Pulmonary artery endothelial cell (primary cell): ENCODE measurements around the gene NISCH. TPM values are rescaled to one million over a fixed set of nuclear protein-coding genes. Genes with fewer than 3 reads are reported as not detected.

Experiments
- DNase-seq: peaks from one replicate; pipeline ENCODE4 v3.0.0-alpha.2; 2011; ENCODE audit warnings: low read depth, low spot score
- total RNA-seq: library from RNA; depleted of rRNA; stranded (reverse); fragments of >200 nt; gene quantifications from 2 replicates; pipeline ENCODE4 v1.2.3, GENCODE V29; 2014

NISCH gene
- total RNA-seq, 1 donor from 2014 or later: 57.2 TPM

DNA sequence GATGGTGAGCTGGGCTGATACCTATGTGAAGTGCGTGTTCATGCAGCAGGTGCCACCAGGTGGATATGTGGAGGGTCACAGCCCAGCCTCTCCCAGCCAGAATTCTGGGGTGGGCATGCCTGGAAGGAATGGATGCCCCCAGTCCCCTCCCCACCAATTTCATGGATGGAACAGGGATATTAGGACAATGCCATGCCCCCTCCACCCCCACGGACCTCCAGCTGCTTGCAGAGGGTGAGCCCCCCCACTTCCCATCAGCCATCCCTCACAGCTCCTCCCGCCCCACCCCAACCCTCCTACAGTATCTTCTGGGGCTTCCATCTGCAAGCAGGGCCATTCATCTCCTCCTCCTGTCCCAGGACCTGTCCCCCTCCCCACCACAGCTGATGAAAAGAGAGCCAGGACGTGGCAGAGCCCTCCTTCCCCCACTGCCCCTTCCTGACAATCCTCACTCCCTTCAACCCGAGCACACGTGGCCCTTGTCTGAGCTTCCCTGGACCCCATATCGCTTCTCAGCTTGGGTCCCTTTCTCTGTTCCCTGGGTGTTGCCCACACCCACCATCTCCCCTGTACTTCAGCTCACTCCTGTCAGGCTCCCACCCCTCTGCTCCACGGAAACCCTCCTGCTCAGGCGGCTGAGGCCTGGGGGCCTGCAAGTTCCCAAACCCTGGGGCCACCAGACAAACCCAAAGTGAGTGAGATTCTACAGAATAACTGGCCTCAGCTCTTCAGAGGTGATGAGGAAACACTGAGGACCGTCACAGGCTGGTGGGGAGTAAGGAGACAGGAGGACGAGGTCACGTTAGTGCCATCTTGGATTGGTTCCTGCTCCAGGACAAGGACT is 7.7 kb upstream of the NISCH start:
- DNase-seq: no peak

DNA sequence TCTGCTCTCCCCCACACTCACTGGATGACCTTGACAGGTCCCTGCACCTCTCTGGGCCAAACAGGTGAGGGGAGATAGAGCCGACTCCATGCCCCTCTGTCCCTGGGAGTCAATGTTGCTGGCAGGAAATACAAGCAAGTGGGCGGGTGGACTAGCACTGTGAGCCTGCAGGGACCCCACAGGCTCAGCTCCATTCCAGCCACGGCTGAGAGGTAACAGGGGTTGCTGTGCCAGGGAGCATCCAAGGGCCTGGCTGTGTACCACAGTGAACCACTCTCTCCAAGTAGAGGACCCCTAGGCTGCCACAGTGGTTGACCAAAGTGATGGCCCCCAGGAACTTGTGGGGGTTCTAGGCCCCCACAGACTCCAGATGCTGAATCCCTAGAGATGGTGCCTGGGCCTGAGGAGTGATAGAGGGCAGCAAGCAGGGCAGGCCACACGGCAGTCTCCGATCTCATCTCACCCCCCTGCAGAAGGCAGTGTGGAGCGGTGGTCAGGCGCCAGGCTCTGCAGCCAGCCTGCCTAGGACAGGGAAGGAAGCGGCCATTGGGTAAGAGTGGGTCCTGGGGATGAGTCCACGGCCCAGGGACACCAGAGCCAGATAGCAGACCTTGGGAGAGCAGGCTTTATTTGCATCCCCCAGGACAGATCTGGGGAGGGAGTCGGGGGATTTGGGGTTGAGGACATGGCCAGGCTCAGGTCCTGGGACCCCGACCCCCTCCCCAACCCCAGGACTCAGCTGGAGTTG is 4.7 kb upstream of the NISCH start:
- DNase-seq: no peak

DNA sequence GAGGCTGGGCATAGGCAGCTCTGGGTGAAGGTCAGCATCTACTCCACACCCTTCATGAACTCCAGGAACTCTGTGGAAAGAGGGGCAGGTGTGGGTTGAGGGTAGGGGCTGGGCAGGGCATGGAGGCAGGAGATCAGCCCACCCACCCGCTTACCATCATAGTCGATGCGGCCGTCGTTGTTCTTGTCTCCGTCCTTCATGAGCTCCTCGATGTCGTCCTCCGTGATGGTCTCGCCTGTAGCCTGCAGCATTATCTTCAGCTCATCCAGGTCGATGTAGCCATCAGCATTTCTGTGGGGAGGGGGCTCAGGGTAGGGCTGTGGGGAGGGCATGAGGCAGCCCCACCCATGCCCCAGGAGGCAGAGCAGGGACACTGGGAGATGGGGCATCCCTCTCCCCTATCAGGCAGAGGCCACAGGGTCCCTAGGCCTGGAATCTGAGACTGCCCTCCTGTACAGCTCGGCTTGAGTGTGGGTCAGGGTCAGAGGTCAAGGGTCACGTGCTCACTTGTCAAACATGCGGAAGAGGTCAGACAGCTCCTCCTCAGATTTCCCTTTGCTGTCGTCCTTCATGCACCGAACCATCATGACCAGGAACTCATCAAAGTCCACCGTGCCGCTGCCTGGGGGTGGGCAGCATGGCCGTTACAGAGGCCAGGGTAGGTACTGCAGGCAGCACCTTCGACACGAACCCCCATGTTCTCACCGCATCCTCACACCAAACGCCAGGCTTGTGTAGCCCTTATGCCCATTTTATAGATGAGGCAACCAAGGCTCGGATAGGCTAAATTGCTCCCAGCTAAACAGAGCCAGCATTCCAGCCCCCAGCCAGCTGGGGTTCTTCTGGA is 3.9 kb upstream of the NISCH start:
- no peak for DNase-seq

DNA sequence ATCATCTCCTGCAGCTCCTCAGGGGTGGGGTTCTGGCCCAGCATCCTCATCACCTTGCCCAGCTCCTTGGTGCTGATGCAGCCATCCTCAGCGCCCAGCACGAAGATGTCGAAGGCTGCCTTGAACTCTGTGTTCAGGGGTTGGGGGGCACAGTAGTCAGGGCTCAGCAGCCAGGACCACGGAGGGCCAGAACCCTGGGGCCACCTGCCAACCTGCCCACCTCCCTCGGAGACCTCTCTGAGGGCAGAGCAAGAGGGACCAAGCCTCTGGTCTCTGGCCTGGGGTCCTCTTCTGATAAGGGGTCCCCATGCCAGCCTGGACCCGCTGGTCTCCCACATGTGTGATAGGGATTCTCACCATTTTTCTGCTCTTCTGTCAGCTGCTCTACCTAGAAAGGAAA is 3.3 kb upstream of the NISCH start:
- DNase-seq: no peak

DNA sequence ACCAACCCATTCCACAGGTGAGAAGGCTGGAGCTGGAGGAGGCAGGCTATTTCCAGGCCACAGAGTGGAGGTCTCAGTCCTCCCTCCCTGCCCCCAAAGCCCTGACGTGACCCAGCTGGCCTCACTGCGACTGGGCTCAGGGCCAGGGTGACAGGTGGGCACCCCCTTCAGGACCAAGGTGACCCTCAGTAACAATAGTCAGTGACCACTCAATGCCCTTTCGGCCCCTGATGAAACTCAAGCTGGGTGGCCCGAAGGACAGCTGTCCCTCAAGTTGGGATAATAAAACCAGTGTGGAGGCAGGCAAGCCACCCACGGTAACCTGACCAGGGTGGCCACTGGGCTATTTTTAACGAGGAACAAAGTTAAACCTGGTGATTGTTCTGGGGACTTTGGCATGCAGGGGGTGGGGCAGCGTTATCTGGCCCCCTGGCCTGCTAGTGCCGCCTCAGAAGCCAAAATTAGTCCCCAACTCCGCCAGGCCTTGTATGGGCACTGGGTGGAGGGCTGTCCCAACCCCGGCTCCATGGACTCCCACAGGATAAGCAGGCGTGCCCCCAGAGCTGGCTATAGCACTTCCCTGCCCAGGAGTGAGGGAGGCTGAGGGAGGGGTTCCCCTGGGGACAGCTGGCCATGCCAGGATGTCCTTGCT is 2.7 kb upstream of the NISCH start:
- DNase-seq: no peak

DNA sequence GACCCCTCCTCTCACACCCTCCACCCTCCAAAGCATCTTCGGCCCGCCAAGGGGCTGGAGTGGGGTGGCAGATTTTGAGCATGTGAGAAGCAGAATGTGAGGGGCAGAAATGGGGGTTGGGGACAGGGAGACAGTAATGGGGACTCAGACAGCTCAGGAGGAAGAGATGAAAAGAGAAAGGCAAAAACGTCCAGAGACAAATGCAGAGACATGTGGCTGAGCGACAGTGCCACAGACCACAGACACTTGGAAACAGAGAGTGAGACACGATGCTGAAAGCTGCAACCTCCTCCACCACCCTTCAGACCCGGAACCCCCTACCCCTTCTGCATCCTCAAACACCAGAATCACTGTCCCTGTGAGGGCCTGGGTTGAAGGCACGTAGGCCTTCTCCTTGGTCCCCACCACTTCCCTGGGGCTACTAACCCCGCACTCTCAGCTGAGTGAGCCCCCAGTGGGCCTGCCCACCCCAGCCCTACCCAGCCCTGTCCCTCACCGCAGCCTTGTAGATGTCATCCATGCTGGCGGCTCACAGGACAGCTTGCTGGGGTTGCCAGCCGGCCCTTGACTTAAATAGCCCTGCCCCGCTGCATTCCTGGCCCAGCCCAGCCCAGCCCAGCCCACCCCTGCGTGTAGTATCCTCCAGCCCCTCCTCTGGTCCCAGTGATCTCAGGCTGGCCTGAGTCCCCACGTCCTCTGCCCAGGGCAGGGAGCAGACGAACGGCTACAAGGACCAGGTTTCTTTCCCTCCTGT is 1.7 kb upstream of the NISCH start, which contains the start of gene TNNC1:
TSS of gene TNNC1 (minus strand) at position 546 of the 754 bp plus-strand sequence. CDS start at position 520, 26 bp downstream.
- DNase-seq: no peak

DNA sequence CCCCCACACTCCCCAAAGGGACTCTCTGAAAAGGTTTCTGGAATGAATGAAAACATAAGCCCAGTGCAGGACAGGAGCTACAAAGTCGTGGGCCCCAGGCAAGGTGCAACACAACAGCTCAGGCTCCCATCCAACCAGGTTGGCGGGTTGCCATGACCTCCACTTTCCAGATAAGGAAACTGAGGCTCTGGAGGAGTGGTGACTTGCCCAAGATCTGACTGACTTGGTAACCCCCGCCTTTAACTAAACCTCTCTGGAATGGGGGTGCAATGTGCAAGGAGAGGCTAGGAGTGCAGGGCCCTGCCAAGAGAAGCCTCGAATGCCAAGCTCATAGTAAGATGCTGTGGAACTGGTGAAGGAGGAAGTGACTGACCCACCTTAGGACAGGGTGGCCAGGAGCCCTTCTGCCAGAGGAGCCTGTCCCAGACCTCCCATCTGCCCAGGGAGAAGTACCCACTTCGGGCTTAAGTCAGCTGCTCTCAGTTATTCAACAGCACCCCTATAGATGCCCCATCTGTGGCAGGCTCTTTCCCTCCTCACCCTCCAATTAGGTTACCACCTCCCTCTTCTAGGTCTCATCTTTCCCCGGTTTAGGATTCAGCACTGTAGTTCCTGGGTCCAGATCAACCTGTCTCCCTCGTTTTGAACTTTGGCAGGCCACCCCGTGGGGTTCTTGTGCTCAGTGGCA is 1.0 kb upstream of the NISCH start:
- no peak for DNase-seq

DNA sequence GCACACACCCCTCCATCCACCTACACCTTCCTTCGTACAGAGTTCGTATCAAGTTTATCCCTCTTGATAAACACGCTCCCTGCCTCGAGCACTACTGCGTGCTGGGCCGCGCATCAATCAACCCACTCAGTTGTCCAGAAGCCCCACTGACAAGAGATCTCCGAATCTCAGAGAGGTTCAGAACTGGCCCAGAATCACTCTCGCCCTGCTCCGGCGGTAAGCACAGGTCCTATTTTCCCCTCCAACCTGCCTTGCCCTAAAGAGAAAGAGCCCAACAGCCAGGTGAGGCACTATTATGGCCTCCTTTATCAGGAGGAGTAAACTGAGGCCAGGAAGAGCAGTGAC is 494 bp upstream of the NISCH start:
- no peak for DNase-seq

DNA sequence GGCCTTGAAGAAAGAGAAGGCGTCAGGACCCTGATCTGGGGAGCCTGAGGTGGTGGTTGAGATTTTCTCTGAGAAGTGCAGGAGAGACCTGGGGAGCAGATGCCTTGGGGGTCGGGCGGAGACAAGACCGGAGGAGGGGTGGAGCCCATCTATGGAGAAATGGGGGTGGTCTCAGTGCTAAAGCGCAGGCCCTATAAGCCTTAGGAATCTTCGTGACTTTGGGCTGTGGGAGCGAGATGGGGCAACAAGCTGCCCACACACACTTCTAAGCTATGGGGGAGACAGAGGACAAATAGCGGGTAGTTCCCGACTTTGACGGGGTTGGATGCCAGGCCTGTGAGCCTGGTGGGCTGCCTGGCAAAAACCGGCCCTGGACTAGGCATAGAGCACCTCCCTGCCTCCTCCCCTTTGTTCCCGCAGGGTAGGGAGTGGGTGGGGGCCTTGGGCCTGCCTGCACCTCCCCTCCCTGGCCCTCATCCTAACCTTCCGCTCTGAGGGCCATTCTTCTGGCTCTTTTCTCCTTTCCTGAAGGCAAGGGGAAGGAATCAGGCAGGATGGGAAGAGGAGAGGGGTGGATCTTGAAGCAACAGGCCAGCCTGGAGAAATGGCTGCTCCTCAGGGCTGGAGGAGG is 880 bp downstream of the NISCH start:
- DNase-seq: no peak

DNA sequence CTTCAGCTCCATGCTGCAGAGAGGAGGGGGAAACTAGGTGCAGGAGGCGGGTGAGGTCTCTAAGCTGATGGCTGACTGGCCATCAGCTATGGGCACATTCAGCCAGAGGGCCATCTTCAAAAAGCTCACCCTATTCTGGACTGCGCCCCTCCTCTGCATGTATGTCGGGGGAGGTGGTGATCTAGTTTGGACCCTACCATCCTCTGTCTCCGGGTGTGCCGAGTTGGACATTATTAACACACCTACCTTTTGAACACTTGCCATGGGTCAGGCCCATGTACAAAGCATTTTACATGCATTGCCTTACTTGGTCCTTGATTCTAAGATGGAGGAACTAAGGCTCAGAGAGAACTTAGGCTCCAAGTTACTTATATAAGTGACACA is 1.4 kb downstream of the NISCH start:
- no peak for DNase-seq

DNA sequence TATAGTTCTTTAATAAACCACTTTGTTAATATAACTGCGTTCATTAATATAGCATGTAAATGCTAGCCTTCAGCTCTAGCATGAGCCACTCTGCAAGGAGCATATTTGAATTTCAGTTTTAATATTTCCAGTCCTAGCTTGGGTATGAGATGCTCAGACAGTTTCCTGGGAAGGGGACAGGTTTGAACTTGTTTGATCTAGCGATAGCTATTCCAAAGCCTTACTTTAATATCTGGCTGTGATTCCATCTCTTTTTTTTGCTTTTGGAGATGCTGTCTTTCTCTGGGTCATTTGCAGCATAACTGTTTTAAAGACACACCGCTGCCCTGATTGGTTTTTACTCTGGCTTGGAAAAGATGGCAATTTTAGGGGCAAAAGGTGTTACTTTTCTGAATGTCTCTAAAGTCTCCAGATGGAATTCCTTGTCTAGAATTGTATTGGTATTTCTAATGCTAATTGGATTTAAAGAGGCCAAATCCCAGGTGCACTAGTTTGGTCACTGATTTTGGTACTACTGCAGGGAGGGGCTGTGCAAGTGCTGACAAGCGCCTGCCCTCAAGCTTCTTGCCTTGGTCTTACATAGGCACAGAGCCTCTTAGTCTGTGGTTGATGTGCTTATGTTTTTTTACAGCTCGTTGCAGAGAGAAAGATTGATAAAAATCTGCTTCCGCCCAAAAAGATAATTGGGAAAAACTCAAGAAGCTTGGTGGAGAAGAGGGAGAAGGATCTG is 2.8 kb downstream of the NISCH start:
- no peak for DNase-seq

DNA sequence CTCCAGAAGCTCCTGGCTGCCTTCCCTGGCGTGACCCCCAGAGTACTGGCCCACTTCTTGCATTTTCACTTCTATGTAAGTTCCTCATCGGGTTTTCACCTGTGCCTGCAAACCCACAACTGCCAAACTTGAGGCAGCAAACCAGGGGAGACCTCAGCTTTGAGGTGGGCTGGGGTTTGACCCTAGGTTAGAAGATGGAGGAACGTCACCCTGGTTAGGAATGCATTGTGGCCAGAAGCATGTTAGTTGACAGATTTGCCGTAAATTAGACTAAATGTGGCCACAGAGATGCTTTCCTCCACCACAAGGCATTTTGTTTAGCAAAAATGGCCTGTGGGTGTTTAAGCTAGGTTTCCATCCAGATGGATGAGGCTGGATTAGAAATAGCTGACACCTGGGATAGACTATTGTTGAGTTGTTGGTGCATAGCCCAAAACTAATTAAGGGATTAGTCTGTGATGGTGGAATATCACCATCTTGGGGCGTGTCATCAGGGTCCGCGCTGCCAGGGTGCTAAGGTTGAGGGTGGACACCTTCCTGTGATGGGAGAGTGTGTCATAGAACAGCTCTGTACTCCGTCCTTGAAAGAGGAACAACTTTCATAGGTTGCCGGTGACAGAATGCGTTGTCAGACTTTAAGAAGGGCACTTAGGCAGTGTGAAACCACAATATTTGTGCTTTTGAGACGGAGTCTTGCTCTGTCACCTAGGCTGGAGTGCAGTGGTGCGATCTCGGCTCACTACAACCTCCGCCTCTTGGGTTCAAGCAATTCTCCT is 3.6 kb downstream of the NISCH start:
- no peak for DNase-seq

DNA sequence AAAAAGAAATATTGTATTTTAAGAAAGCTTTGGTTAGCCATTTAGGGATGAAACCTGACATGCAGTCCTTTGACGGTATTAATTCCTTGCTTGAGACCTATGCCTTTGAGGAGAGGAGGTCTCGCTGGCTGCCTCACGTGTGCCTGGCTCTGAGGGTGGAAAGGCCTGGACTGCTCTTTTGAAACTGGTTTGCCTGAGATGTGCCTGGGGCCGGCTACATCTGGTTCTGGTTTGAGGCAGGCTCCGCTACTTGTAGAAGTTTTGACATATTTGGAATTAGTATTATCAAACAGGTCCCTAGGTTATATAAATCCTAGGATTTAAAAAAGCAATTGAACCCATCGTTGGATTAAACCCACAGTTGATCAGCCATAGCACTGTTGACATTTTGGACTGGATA is 6.5 kb downstream of the NISCH start:
- no peak for DNase-seq

DNA sequence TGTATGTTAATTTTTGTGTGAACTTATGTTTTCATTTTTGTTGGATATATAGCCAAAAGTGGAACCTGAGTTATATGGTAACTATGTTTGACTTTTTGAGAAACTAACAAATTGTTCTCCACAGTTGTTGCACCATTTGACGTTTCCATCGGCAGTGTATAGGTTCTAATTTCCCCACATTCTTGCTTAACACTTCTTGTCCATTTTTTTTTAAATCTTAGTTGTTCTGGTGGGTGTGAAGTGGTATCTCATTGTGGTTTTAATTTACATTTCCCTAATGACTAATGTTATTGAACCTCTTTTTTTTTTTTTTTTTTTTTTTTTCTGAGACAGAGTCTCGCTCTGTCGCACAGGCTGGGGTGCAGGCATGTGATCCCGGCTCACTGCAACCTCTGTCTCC is 8.0 kb downstream of the NISCH start:
- DNase-seq: no peak

DNA sequence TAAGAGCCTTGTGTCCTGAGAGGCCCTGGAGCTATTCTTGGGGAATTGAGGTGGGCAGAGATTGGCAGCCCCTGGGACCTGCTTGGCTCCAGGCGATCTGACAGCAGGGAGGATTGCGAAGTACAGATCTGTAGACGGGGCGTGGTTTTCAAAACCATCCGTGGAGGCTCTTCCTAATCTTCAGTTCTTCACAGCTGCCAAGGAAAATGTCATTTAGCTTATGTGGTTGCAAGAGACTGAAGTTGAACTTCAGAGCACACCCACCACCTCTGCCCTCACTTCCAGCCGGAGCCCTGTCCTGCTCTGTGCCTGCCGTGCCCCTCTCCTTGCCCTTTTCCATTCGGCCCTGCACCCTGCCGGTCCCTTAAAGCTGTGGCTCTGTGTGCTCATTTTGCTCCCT is 12.9 kb downstream of the NISCH start:
- DNase-seq: no peak

DNA sequence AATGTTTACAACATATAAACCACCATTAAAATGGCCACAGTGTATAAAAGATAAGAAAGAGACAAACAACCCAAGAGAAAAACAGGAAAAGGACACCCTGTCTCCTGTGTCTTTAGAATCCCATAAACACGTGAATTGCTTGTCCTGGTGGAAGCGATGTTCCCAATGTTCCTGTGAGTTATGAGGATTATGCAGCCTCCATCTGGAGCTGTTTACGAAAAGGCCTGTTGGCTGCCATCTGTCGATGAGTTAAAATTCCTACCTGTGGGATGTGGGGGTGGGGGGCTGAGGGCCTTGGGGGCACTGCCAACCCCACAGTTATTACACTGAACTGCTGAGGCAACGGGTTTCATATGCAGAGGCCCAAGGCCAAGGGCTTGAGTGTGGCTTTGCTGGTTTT is 13.6 kb downstream of the NISCH start:
- DNase-seq: no peak

DNA sequence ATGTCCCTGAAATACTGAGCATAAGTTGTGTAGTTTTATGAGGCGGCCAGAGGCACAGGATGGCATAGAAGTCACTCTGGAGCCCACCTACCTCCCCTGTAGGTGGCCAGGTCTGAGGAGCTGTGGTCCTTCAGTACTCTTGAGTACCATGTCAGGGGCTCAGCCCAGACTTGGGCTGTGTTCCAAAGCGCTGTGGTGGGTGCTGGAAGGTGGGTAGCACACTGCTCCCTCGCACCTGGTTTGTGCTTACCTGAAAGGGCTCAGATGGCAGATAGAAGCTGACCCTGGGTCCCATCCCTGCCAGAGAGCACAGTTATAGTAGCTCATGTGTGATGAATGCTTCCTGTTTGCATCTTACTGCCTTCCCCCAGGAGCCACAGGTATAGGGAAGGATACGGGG is 15.5 kb downstream of the NISCH start:
- no peak for DNase-seq
